Stomach (tissue), 9 donors: Measurements from ENCODE around the gene RBFOX2. TPM values are rescaled to one million over a fixed set of nuclear protein-coding genes. Genes with fewer than 3 reads are reported as not detected.

Experiments used
- DNase-seq, 2 donors: peaks; one replicate each; pipeline versions ENCODE4 v3.0.0 to v3.0.0-alpha.2; 2013 to 2019
- H3K27ac ChIP-seq, 5 donors: fragments of 200-600 bp in 4 of 5; sonication (generic) in 4 of 5; one replicate each; pipeline ENCODE4 v1.5.1; 2013 to 2019; ENCODE audit warnings: mild to moderate bottlenecking in 1 of 5, moderate library complexity in 1 of 5
- H3K27me3 ChIP-seq, 3 donors: fragments of 200-600 bp; sonication (generic); one replicate each; pipeline ENCODE4 v1.5.1; 2017 to 2019; ENCODE audit warnings: mixed run types in 1 of 3
- H3K36me3 ChIP-seq, 4 donors: fragments of 200-600 bp; sonication (generic); 1 replicate in 3 of 4; 2 replicates in 1 of 4; pipeline ENCODE4 v1.5.1; 2016 to 2019
- H3K4me1 ChIP-seq, 4 donors: fragments of 200-600 bp; sonication (generic); one replicate each; pipeline ENCODE4 v1.5.1; 2016 to 2019
- H3K4me3 ChIP-seq, 4 donors: fragments of 200-600 bp; sonication (generic) in 3 of 4; one replicate each; pipeline ENCODE4 v1.5.1; 2016 to 2019; ENCODE audit warnings: mild to moderate bottlenecking in 1 of 4
- H3K9me3 ChIP-seq, 4 donors: fragments of 200-600 bp; sonication (generic); one replicate each; pipeline ENCODE4 v1.5.1; 2016 to 2019
- EP300 ChIP-seq: sonication (generic); formaldehyde crosslinking; IDR thresholded peaks from one replicate; pipeline ENCODE4 v1.6.1; 2017; ENCODE audit warnings: antibody characterized with exemption
- POLR2A ChIP-seq, 4 donors: fragments of 450-650 bp; IDR thresholded peaks; one replicate each; pipeline ENCODE4 v1.6.1; 2016; ENCODE audit warnings: antibody characterized with exemption in 4 of 4, control low read depth in 2 of 4, mild to moderate bottlenecking in 1 of 4, moderate library complexity in 1 of 4
- POLR2AphosphoS5 ChIP-seq, 3 donors: sonication (generic); formaldehyde crosslinking; IDR thresholded peaks; one replicate each; pipeline ENCODE4 v1.6.1; 2016; ENCODE audit warnings: antibody characterized with exemption in 3 of 3
- WGBS, 5 donors: extraction: QIAGEN DNeasy Blood & Tissue Kit in 3 of 5; methylation state at CpG; one replicate each; pipeline versions ENCODE4 v1.1.5 to v1.1.7; 2013 to 2018; 5-methylcytosine and 5-hydroxymethylcytosine counted together
- intact Hi-C: fragments of 100-400 bp; cut with DNase I; formaldehyde crosslinking; loops from one replicate; pipeline ENCODE4 v1.15.1; 2023; ENCODE audit warnings: low total_unique reads
- polyA plus RNA-seq, 3 donors: library from polyadenylated mRNA; stranded (reverse); fragments of 200-250 nt; gene quantifications; one replicate each; pipeline ENCODE4 v1.2.3, GENCODE V29; 2013
- total RNA-seq, 5 donors: library from RNA; depleted of rRNA; stranded (reverse); fragments of >200 nt; gene quantifications; one replicate each; pipeline versions ENCODE4 v1.1.0 to v1.2.3, GENCODE V29; 2014 to 2016
- TF ChIP-seq, protein P1 (sequence below), 7 experiments: fragments of 450-650 bp in 4 of 7; fragments of 200-600 bp in 3 of 7; sonication (generic) in 3 of 7; IDR thresholded peaks; one replicate each; pipeline ENCODE4 v1.5.1; 2016 to 2019; ENCODE audit warnings: antibody characterized with exemption in 7 of 7, control low read depth in 2 of 7, mild to moderate bottlenecking in 1 of 7
- donor health status: healthy with polysubstance abuse.
- donor health status: Bipolar disorder and iron deficiency.
- donor health status: healthy.

Gene RBFOX2
- total and polyA plus RNA-seq, 8 donors, result 14.9 to 176 (median 46.7) TPM

GRCh38 chr22:35821654-35822053, 207.0 kb downstream of the RBFOX2 start:
- no peaks in the 10 kb centered on the region for H3K36me3 ChIP-seq
- WGBS, 5 donors, result 41 to 80% (median 48%) methylated on average over 1 of the region's 1 CpG
- H3K9me3 ChIP-seq, result no peaks in the 10 kb centered on the region
- no peaks in the 10 kb centered on the region for H3K27me3 ChIP-seq
- no peak for DNase-seq
- no peak overlapping the region for H3K4me3 ChIP-seq
- H3K4me1 ChIP-seq, result peaks cover 3 to 70% (median 26%) of the 10 kb centered on the region in 4 donors
- no peak for TF ChIP-seq POLR2A (IDR thresholded peaks at IDR 0.05)
- no peak for TF ChIP-seq EP300
- TF ChIP-seq, protein P1, sequence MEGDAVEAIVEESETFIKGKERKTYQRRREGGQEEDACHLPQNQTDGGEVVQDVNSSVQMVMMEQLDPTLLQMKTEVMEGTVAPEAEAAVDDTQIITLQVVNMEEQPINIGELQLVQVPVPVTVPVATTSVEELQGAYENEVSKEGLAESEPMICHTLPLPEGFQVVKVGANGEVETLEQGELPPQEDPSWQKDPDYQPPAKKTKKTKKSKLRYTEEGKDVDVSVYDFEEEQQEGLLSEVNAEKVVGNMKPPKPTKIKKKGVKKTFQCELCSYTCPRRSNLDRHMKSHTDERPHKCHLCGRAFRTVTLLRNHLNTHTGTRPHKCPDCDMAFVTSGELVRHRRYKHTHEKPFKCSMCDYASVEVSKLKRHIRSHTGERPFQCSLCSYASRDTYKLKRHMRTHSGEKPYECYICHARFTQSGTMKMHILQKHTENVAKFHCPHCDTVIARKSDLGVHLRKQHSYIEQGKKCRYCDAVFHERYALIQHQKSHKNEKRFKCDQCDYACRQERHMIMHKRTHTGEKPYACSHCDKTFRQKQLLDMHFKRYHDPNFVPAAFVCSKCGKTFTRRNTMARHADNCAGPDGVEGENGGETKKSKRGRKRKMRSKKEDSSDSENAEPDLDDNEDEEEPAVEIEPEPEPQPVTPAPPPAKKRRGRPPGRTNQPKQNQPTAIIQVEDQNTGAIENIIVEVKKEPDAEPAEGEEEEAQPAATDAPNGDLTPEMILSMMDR (IDR thresholded peaks at IDR 0.05), result no peak
- TF ChIP-seq POLR2AphosphoS5 (IDR thresholded peaks at IDR 0.05), result no peak
- intact Hi-C loops, result no loop called here
- no peak overlapping the region for H3K27ac ChIP-seq

- DNase-seq, result no peak
- H3K9me3 ChIP-seq, result no peaks in the 10 kb centered on the region
- H3K27me3 ChIP-seq, result no peaks in the 10 kb centered on the region
- no peak for TF ChIP-seq EP300
- TF ChIP-seq POLR2A (IDR thresholded peaks at IDR 0.05), result no peak
- TF ChIP-seq POLR2AphosphoS5 (IDR thresholded peaks at IDR 0.05), result no peak
- TF ChIP-seq, protein P1 (IDR thresholded peaks at IDR 0.05), result no peak
- H3K4me1 ChIP-seq, result peaks cover 3 to 81% (median 27%) of the 10 kb centered on the region in 4 donors
- H3K27ac ChIP-seq, result no peak overlapping the region
- H3K4me3 ChIP-seq, result no peak overlapping the region
- WGBS, 5 donors, result 34 to 63% (median 42%) methylated on average over 1 of the region's 1 CpG
- H3K36me3 ChIP-seq, result no peaks in the 10 kb centered on the region
- intact Hi-C loops, result no loop called here
Observed at GRCh38 chr22:35819421-35819820, 209.2 kb downstream of the RBFOX2 start.

DNA sequence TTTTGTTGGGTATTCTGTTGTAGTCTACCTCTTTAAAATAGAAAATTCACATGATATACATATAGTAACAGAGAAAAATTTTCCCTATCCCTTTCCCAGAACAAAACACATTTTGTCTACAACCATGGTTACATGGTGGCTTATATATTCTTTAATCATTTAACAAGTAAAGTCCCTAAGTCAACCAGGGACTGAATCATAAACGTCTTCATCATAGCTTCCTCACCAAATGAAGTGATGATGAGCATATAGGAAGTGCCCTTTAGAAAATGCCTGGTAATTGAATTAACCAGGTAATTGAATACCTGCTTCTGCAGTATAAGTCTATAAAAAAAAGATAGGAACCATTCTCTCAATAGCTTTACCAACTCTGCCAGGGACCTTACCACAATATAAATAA, 209.7 kb downstream of the RBFOX2 start:
- WGBS, 5 donors, result 40 to 68% (median 58%) methylated on average over 1 of the region's 1 CpG
- DNase-seq, result no peak
- intact Hi-C loops, result no loop called here

DNA sequence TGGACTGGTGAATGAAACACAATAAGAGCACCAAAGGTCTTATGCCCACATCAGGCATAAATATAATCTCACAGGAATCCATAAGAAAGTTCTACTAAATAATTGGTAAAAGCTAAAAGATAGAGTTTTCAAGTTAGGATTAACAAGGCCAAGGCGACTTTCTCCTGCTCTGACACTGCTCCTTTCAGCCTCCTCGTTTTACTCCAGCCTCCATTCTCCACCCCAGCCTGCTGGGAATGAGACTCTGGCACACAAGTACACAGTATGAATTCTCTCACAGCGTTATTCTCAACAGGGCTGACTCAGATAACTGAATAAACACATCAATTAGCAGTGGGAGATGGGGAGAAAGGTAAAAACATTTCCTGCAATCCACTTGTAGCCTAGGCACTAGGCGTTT, 216.0 kb downstream of the RBFOX2 start:
- intact Hi-C loops, result no loop called here
- peaks cover 9 to 22% (median 20%) of the 10 kb centered on the region in 4 donors for H3K36me3 ChIP-seq
- no peaks in the 10 kb centered on the region for H3K27me3 ChIP-seq
- peaks cover 0 to 30% (median 10%) of the 10 kb centered on the region in 4 donors for H3K4me1 ChIP-seq
- TF ChIP-seq POLR2AphosphoS5 (IDR thresholded peaks at IDR 0.05), result no peak
- no peak for TF ChIP-seq POLR2A (IDR thresholded peaks at IDR 0.05)
- TF ChIP-seq, protein P1 (IDR thresholded peaks at IDR 0.05), result no peak
- no peak for TF ChIP-seq EP300
- 53 to 64% (median 61%) methylated on average over 4 of the region's 4 CpGs for WGBS, 5 donors
- no peak overlapping the region for H3K27ac ChIP-seq
- no peak overlapping the region for H3K4me3 ChIP-seq
- DNase-seq, result peak in 1 of 2 donors; percentile 26
- H3K9me3 ChIP-seq, result peaks cover 0 to 6% (median 0%) of the 10 kb centered on the region in 4 donors

More for the DNA sequence above, 209.7 kb downstream of the RBFOX2 start:
- Histone ChIP-seq H3K27me3 (no peaks in the 10 kb centered on the region), H3K4me3 (no peak overlapping the region), H3K9me3 (no peaks in the 10 kb centered on the region), H3K27ac (no peak overlapping the region), H3K4me1 (peaks cover 3 to 85% (median 28%) of the 10 kb centered on the region in 4 donors), H3K36me3 (no peaks in the 10 kb centered on the region)
- TF ChIP-seq POLR2A (IDR thresholded peaks at IDR 0.05), result no peak
- TF ChIP-seq, protein P1 (IDR thresholded peaks at IDR 0.05), result no peak
- no peak for TF ChIP-seq EP300
- no peak for TF ChIP-seq POLR2AphosphoS5 (IDR thresholded peaks at IDR 0.05)
